Cardiac muscle cell (in vitro differentiated cells and primary cell): ENCODE results near the gene POU3F1. TPM values are rescaled to one million over a fixed set of nuclear protein-coding genes. Genes with fewer than 3 reads are reported as not detected.

ENCODE experiments used
- DNase-seq, 2 donors: peaks; one replicate each; pipeline versions ENCODE4 v3.0.0 to v3.0.0-alpha.2; 2010 to 2017; ENCODE audit warnings: low read depth in 1 of 2, low spot score in 1 of 2
- H3K27ac ChIP-seq: fragments of 200-600 bp; sonication (generic); 2 replicates; pipeline ENCODE4 v1.5.1; 2016
- H3K27me3 ChIP-seq: fragments of 200-600 bp; sonication (generic); 2 replicates; pipeline ENCODE4 v1.6.0; 2016; ENCODE audit warnings: control low read depth
- H3K36me3 ChIP-seq: fragments of 200-600 bp; sonication (generic); 2 replicates; pipeline ENCODE4 v1.5.1; 2016; ENCODE audit warnings: control low read depth
- H3K4me1 ChIP-seq: fragments of 200-600 bp; sonication (generic); 2 replicates; pipeline ENCODE4 v1.8.1; 2017; ENCODE audit warnings: low read depth, mild to moderate bottlenecking, mixed run types
- H3K4me3 ChIP-seq: fragments of 200-600 bp; sonication (generic); 2 replicates; pipeline ENCODE4 v1.5.1; 2016; ENCODE audit warnings: mild to moderate bottlenecking
- H3K9me3 ChIP-seq: fragments of 200-600 bp; sonication (generic); 2 replicates; pipeline ENCODE4 v1.5.1; 2017; ENCODE audit warnings: low read depth, mild to moderate bottlenecking, control low read depth
- CTCF ChIP-seq: IDR thresholded peaks from 2 replicates; pipeline ENCODE4 v1.5.1; 2012; ENCODE audit warnings: low read depth, mild to moderate bottlenecking, low read length
- polyA plus RNA-seq: library from polyadenylated mRNA; unstranded; fragments of >200 nt; fragmentation: Nextera tagmentation; extraction: Ambion mirVana; gene quantifications from 2 replicates; pipeline ENCODE4 v1.2.1, GENCODE V29; 2016
- total RNA-seq: library from RNA; depleted of rRNA; stranded (reverse); fragments of >200 nt; gene quantifications from 2 replicates; pipeline ENCODE4 v1.2.3, GENCODE V29; 2016

POU3F1 gene
- total and polyA plus RNA-seq, 2 experiments from 2014 or later, result 0.07 to 0.30 TPM

- Histone ChIP-seq H3K27ac (peak overlapping the region; percentile 74), H3K36me3 (no peaks in the 10 kb centered on the region), H3K9me3 (no peaks in the 10 kb centered on the region), H3K4me1 (peaks cover 28% of the 10 kb centered on the region), H3K27me3 (no peaks in the 10 kb centered on the region), H3K4me3 (no peak overlapping the region)
- DNase-seq, result no peak
- TF ChIP-seq CTCF, result no peak
These were observed 15.7 kb downstream of the POU3F1 start for GRCh38 chr1:38030596-38031512.

GRCh38 chr1:38029685-38030511, 16.7 kb downstream of the POU3F1 start:
- peak; percentile 61 to 75 for DNase-seq
- no peak overlapping the region for H3K4me3 ChIP-seq
- no peaks in the 10 kb centered on the region for H3K9me3 ChIP-seq
- peaks cover 28% of the 10 kb centered on the region for H3K4me1 ChIP-seq
- peaks cover 9% of the 10 kb centered on the region for H3K36me3 ChIP-seq
- H3K27me3 ChIP-seq, result no peaks in the 10 kb centered on the region
- H3K27ac ChIP-seq, result peak overlapping the region; percentile 74
- TF ChIP-seq CTCF, result no peak

GRCh38 chr1:38029081-38029681, 17.4 kb downstream of the POU3F1 start:
- H3K9me3 ChIP-seq, result no peaks in the 10 kb centered on the region
- DNase-seq, result peak; percentile 62 to 68
- H3K4me3 ChIP-seq, result no peak overlapping the region
- no peaks in the 10 kb centered on the region for H3K27me3 ChIP-seq
- H3K36me3 ChIP-seq, result peaks cover 13% of the 10 kb centered on the region
- H3K27ac ChIP-seq, result peak overlapping the region; percentile 74
- H3K4me1 ChIP-seq, result peaks cover 28% of the 10 kb centered on the region
- peak; percentile 6 for TF ChIP-seq CTCF

GRCh38 chr1:38028671-38029070, 17.9 kb downstream of the POU3F1 start:
- H3K27me3 ChIP-seq, result no peaks in the 10 kb centered on the region
- no peak overlapping the region for H3K4me3 ChIP-seq
- H3K27ac ChIP-seq, result peak overlapping the region; percentile 74
- H3K9me3 ChIP-seq, result no peaks in the 10 kb centered on the region
- peaks cover 18% of the 10 kb centered on the region for H3K36me3 ChIP-seq
- TF ChIP-seq CTCF, result no peak
- H3K4me1 ChIP-seq, result peaks cover 28% of the 10 kb centered on the region
- no peak for DNase-seq

- DNase-seq, result no peak
- Histone ChIP-seq H3K27ac (no peak overlapping the region), H3K27me3 (no peaks in the 10 kb centered on the region), H3K36me3 (peaks cover 22% of the 10 kb centered on the region), H3K9me3 (no peaks in the 10 kb centered on the region), H3K4me3 (no peak overlapping the region), H3K4me1 (peaks cover 28% of the 10 kb centered on the region)
- no peak for TF ChIP-seq CTCF
These were observed 18.4 kb downstream of the POU3F1 start for GRCh38 chr1:38028105-38028591.
